ENCODE results near the gene SRC. TPM values are rescaled to one million over a fixed set of nuclear protein-coding genes. Genes with fewer than 3 reads are reported as not detected.

The SRC gene
- total RNA-seq, 1 experiment from 2014 or later, result 197 TPM

DNA sequence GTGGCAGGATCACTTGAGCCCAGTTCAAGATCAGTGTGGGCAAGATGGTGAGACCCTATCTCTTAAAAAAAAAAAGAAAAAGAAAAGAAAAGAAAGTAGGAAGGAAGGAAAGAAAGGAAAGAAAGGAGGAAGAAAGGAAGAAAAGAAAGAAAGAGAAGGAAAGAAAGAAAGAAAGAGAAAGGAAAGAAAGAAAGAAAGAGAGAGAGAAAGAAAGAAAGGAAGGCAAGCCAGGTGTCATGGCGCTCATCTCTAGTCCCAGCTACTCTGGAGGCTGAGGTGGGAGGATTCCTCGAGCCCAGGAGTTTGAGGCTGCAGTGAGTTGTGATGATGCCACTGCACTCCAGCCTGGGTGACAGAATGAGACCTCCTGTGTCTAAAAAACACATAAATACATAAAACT lies 11.5 kb upstream of the SRC start:
- Mint-ChIP-seq H3K9me3 (ENCODE audit: unreplicated experiment) (no peaks in the 10 kb centered on the region), H3K4me3 (ENCODE audit: unreplicated experiment) (no peak overlapping the region), H3K27me3 (ENCODE audit: insufficient read depth, unreplicated experiment) (no peaks in the 10 kb centered on the region), H3K27ac (ENCODE audit: unreplicated experiment) (peak overlapping the region; percentile 13), H3K36me3 (ENCODE audit: insufficient read depth, unreplicated experiment) (no peaks in the 10 kb centered on the region), H3K4me1 (ENCODE audit: low read depth, unreplicated experiment) (peaks cover 30% of the 10 kb centered on the region)
- intact Hi-C loops (cut with micrococcal nuclease; ENCODE audit: unreplicated experiment), result no loop called here
- TF ChIP-seq CTCF (IDR thresholded peaks at IDR 0.05; ENCODE audit: insufficient read depth in 1 of 2, low read depth in 1 of 2, low read length in 1 of 2, severe bottlenecking in 1 of 2, unreplicated experiment in 1 of 2), result no peak
- no peaks in the 10 kb centered on the region for H3K9me3 ChIP-seq
- no peaks in the 10 kb centered on the region for H3K36me3 ChIP-seq (ENCODE audit: control insufficient read depth, insufficient read depth, low read length)
- no peak overlapping the region for H3K4me3 ChIP-seq (ENCODE audit: low read depth, low read length)
- no peaks in the 10 kb centered on the region for H3K27me3 ChIP-seq (replicated peaks; ENCODE audit: control insufficient read depth, insufficient read depth, low read length)
- ChIA-PET CTCF (no interaction called here), POLR2A (no interaction called here)
- BruUV-seq (replicated peaks), result no TSS peak
- DNase-seq, result no peak
- H3K4me1 ChIP-seq, result peaks cover 28% of the 10 kb centered on the region

DNA sequence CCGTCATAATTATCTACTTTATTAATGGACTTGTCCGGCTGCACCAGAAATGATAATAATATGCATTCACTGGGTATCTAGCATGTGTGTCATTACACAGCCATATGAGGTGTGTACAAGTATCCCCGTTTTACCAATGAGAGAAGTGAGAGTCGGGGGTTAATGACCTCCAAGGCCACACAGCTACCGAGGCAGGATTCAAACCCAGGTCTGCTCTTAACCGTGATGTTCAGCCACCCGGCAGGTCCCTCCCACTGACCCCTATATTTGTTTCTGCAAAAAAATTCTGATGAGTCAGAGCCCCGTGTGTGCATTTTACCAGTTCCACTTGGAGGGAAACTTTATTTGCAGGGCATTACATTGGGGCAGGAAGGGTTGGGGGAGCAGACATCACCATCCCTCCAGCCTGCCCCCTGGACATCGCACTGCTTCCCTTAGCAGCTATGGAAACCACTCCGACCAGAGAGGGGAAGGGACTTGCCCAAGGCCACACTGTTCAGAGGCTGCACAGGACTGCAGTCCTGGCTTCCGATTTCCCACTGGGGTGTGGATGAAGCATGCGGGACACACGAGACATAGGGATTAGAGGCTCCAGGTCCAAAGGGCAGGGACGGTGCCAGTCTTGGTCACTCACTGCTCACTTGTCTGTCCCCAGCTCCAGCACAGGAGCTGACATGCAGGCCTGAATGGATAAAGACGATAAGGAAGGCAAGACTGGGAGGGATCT lies 10.1 kb upstream of the SRC start:
- Mint-ChIP-seq H3K27ac (ENCODE audit: unreplicated experiment) (peak overlapping the region; percentile 23), H3K9me3 (ENCODE audit: unreplicated experiment) (no peaks in the 10 kb centered on the region), H3K4me3 (ENCODE audit: unreplicated experiment) (no peak overlapping the region), H3K36me3 (ENCODE audit: insufficient read depth, unreplicated experiment) (no peaks in the 10 kb centered on the region), H3K4me1 (ENCODE audit: low read depth, unreplicated experiment) (peaks cover 30% of the 10 kb centered on the region), H3K27me3 (ENCODE audit: insufficient read depth, unreplicated experiment) (no peaks in the 10 kb centered on the region)
- TF ChIP-seq CTCF (IDR thresholded peaks at IDR 0.05; ENCODE audit: insufficient read depth in 1 of 2, low read depth in 1 of 2, low read length in 1 of 2, severe bottlenecking in 1 of 2, unreplicated experiment in 1 of 2), result no peak
- intact Hi-C loops (cut with micrococcal nuclease; ENCODE audit: unreplicated experiment), result no loop called here
- BruUV-seq (replicated peaks), result no TSS peak
- DNase-seq, result no peak
- Histone ChIP-seq H3K4me1 (peaks cover 35% of the 10 kb centered on the region), H3K9me3 (no peaks in the 10 kb centered on the region), H3K27me3 (replicated peaks; ENCODE audit: control insufficient read depth, insufficient read depth, low read length) (no peaks in the 10 kb centered on the region), H3K4me3 (ENCODE audit: low read depth, low read length) (no peak overlapping the region), H3K36me3 (ENCODE audit: control insufficient read depth, insufficient read depth, low read length) (no peaks in the 10 kb centered on the region)
- CTCF ChIA-PET, result interaction anchor here (0.8 to 1.3 kb wide), 2 partner anchors 9 to 17 kb away, joined by 3 to 6 read pairs; no protein-coding TSS in a partner anchor
- POLR2A ChIA-PET, result interaction anchor here (0.5 to 0.6 kb wide), 2 partner anchors 8 to 20 kb away, joined by 3 read pairs; no protein-coding TSS in a partner anchor

GRCh38 chr20:37336369-37337207 lies 9.4 kb upstream of the SRC start:
- H3K36me3 ChIP-seq (ENCODE audit: control insufficient read depth, insufficient read depth, low read length), result no peaks in the 10 kb centered on the region
- H3K4me1 Mint-ChIP-seq (ENCODE audit: low read depth, unreplicated experiment), result peaks cover 30% of the 10 kb centered on the region
- no peaks in the 10 kb centered on the region for H3K9me3 Mint-ChIP-seq (ENCODE audit: unreplicated experiment)
- H3K27me3 ChIP-seq (replicated peaks; ENCODE audit: control insufficient read depth, insufficient read depth, low read length), result no peaks in the 10 kb centered on the region
- no peaks in the 10 kb centered on the region for H3K9me3 ChIP-seq
- TF ChIP-seq CTCF (IDR thresholded peaks at IDR 0.05; ENCODE audit: insufficient read depth in 1 of 2, low read depth in 1 of 2, low read length in 1 of 2, severe bottlenecking in 1 of 2, unreplicated experiment in 1 of 2), result no peak
- no peaks in the 10 kb centered on the region for H3K36me3 Mint-ChIP-seq (ENCODE audit: insufficient read depth, unreplicated experiment)
- intact Hi-C loops (cut with micrococcal nuclease; ENCODE audit: unreplicated experiment), result no loop called here
- H3K27ac Mint-ChIP-seq (ENCODE audit: unreplicated experiment), result peak overlapping the region; percentile 53
- CTCF ChIA-PET, result interaction anchor here (0.7 to 1.3 kb wide), 3 partner anchors 8 to 18 kb away, joined by 3 to 6 read pairs (median 4); no protein-coding TSS in a partner anchor
- no peaks in the 10 kb centered on the region for H3K27me3 Mint-ChIP-seq (ENCODE audit: insufficient read depth, unreplicated experiment)
- no peak overlapping the region for H3K4me3 Mint-ChIP-seq (ENCODE audit: unreplicated experiment)
- no peak overlapping the region for H3K4me3 ChIP-seq (ENCODE audit: low read depth, low read length)
- POLR2A ChIA-PET, result interaction anchor here (0.5 kb wide), 1 partner anchor 19 kb away, joined by 3 read pairs; no protein-coding TSS in a partner anchor
- peaks cover 35% of the 10 kb centered on the region for H3K4me1 ChIP-seq
- no peak for DNase-seq
- no TSS peak for BruUV-seq (replicated peaks)

All from Caco-2 (cell line).